HK-2 (cell line): ENCODE data around the gene SYNGR2.
"Not testable (repeated sequence)": the region's sequence is repeated elsewhere in the genome, so short reads cannot be mapped to it uniquely, and the experiment has no call there.

Experiments
- DNase-seq: peaks from one replicate; pipeline ENCODE4 v3.0.0-alpha.2; 2018; ENCODE audit not compliant: unreplicated experiment

The SYNGR2 gene

GRCh38 chr17:78130090-78130436 lies 38.3 kb upstream of the SYNGR2 start:
- DNase-seq, result no peak

- peak; percentile 37 for DNase-seq
Observed at GRCh38 chr17:78130437-78131101, 37.8 kb upstream of the SYNGR2 start, which contains the start of gene TMC8. TSS of gene TMC8 (plus strand) at chr17:78130771. CDS start at chr17:78131589, 818 bp downstream.

- DNase-seq, result no peak
Observed at GRCh38 chr17:78131172-78132083, 37.0 kb upstream of the SYNGR2 start.

GRCh38 chr17:78132084-78132676 lies 36.2 kb upstream of the SYNGR2 start:
- DNase-seq, result no peak

- DNase-seq, result no peak
Observed at GRCh38 chr17:78132767-78133178, 35.6 kb upstream of the SYNGR2 start.

- DNase-seq, result no peak
Observed at GRCh38 chr17:78133179-78133951, 35.0 kb upstream of the SYNGR2 start.

- DNase-seq, result peak; percentile 56
Observed at GRCh38 chr17:78133971-78134898, 34.1 kb upstream of the SYNGR2 start.

- DNase-seq, result no peak
Observed at GRCh38 chr17:78134899-78135385, 33.4 kb upstream of the SYNGR2 start.

GRCh38 chr17:78135858-78136500 lies 32.4 kb upstream of the SYNGR2 start:
- no peak for DNase-seq

GRCh38 chr17:78137392-78138203 lies 30.8 kb upstream of the SYNGR2 start:
- no peak for DNase-seq

GRCh38 chr17:78138204-78139060 lies 29.9 kb upstream of the SYNGR2 start:
- no peak for DNase-seq

- DNase-seq, result not testable (repeated sequence)
Observed at GRCh38 chr17:78139861-78140168, 28.6 kb upstream of the SYNGR2 start.

- peak; percentile 54 for DNase-seq
Observed at GRCh38 chr17:78140169-78141051, 28.0 kb upstream of the SYNGR2 start.

- DNase-seq, result no peak
Observed at GRCh38 chr17:78141437-78142118, 26.8 kb upstream of the SYNGR2 start.

GRCh38 chr17:78142119-78142861 lies 26.1 kb upstream of the SYNGR2 start:
- DNase-seq, result peak; percentile 85
